ENCODE measurements around the gene SLC23A2.

Gene SLC23A2

GRCh38 chr20:4973330-4974097 lies 27.8 kb downstream of the SLC23A2 start:
- DNase-seq (ENCODE audit: insufficient read length) (no peak), FAIRE-seq (peak; percentile 80)
- TF ChIP-seq POLR2AphosphoS5 (IDR thresholded peaks at IDR 0.05; ENCODE audit: low read depth, low read length) (no peak; the same call in 1 of the 2 replicates), POLR2A (IDR thresholded peaks at IDR 0.05; ENCODE audit: low read depth, low read length) (0 out of 2 replicates have a peak, but pooled peaks have one; percentile 30), TAF1 (IDR thresholded peaks at IDR 0.05; ENCODE audit: borderline replicate concordance, low read depth, low read length) (no peak)

DNA sequence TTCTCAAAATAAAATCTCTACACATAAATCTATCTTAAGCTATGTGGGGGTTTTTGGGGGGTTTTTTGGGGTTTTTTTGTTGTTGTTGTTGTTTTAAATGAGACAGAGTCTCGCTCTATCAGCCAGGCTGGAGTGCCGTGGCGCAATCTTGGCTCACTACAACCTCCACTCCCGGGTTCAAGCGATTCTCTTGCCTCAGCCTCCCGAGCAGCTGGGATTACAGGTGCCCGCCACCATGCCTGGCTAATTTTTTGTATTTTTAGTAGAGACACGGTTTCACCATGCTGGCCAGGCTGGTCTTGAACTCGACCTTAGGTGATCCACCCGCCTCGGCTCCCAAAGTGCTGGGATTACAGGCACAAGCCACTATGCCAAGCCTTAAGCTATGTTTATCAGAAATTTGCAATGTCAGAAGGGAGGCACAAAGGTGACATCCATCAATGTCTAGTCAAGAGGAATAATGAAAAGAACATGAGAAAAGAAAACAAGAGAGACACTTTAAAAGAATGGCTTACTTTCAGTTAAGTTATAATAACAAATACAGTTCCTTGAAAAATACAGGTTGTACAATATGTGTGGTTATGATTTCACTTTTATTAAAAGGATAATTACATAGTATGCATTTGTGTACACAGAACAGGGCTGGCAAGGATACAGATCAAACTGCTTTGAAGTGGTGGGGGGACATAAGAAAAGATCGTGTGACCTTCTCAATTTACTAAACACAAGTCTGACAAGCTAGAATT lies 28.6 kb downstream of the SLC23A2 start:
- no peak for DNase-seq (ENCODE audit: insufficient read length)
- TF ChIP-seq TAF1 (IDR thresholded peaks at IDR 0.05; ENCODE audit: borderline replicate concordance, low read depth, low read length) (no peak), POLR2A (IDR thresholded peaks at IDR 0.05; ENCODE audit: low read depth, low read length) (no peak), POLR2AphosphoS5 (IDR thresholded peaks at IDR 0.05; ENCODE audit: low read depth, low read length) (no peak)
- FAIRE-seq = no peak

DNA sequence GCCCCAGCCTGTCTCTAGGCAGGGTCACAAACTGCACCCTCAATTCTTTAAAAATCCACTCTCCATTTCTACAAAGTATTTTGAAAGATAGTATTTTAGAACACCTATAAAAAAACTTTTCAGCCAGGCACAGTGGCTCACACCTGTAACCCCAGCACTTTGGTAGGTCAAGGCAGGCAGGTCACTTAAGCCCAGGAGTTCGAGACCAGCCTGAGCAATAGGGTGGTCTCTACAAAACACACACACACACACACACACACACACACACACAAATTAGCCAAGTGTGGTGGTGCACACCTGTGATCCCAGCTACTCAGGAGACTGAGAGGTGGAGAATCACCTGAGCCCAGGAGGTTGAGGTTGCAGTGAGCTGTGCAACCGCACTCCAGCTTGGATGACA lies 30.2 kb downstream of the SLC23A2 start:
- TF ChIP-seq TAF1 (IDR thresholded peaks at IDR 0.05; ENCODE audit: borderline replicate concordance, low read depth, low read length) = no peak
- no peak for TF ChIP-seq POLR2AphosphoS5 (IDR thresholded peaks at IDR 0.05; ENCODE audit: low read depth, low read length)
- TF ChIP-seq POLR2A (IDR thresholded peaks at IDR 0.05; ENCODE audit: low read depth, low read length) = no peak
- FAIRE-seq (no peak), DNase-seq (ENCODE audit: insufficient read length) (no peak)

- TF ChIP-seq POLR2AphosphoS5 (IDR thresholded peaks at IDR 0.05; ENCODE audit: low read depth, low read length) = no peak
- TF ChIP-seq TAF1 (IDR thresholded peaks at IDR 0.05; ENCODE audit: borderline replicate concordance, low read depth, low read length) = no peak
- TF ChIP-seq POLR2A (IDR thresholded peaks at IDR 0.05; ENCODE audit: low read depth, low read length) = no peak
- FAIRE-seq = no peak
- no peak for DNase-seq (ENCODE audit: insufficient read length)
These were observed 33.4 kb downstream of the SLC23A2 start for GRCh38 chr20:4967752-4968477.

GRCh38 chr20:4966826-4967751 lies 34.2 kb downstream of the SLC23A2 start:
- TF ChIP-seq POLR2AphosphoS5 (IDR thresholded peaks at IDR 0.05; ENCODE audit: low read depth, low read length) = no peak
- TF ChIP-seq TAF1 (IDR thresholded peaks at IDR 0.05; ENCODE audit: borderline replicate concordance, low read depth, low read length) = no peak
- no peak for TF ChIP-seq POLR2A (IDR thresholded peaks at IDR 0.05; ENCODE audit: low read depth, low read length)
- FAIRE-seq (no peak), DNase-seq (ENCODE audit: insufficient read length) (no peak)

DNA sequence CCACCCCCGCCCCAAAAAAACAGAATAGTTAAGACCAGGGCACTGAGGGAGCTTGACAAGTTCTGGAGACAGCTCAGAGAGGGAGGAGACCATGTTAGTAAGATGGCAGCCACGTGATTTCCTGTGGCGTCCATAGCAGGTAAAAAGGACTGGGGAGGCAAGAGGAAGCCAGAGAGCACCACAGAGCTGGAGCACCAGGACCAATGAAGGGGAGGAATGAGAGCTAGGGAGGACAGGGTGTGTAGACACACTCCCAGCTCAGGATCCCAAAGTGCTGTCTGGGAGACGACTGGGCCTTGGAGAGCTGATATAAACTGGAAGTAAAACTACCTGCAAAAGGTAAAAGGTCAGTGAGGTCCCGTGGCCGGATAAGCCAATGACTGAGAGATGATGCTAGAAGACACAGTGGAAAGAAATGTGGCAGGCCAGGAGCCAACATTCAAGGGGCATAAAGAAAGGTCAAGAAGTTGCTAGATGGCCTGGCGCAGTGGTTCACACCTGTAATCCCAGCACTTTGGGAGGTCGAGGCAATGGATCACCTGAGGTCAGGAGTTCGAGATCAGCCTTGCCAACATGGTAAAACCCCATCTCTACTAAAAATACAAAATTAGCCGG lies 39.0 kb downstream of the SLC23A2 start:
- FAIRE-seq = peak; percentile 9
- TF ChIP-seq POLR2A (IDR thresholded peaks at IDR 0.05; ENCODE audit: low read depth, low read length) (no peak), POLR2AphosphoS5 (IDR thresholded peaks at IDR 0.05; ENCODE audit: low read depth, low read length) (no peak), TAF1 (IDR thresholded peaks at IDR 0.05; ENCODE audit: borderline replicate concordance, low read depth, low read length) (no peak)
- no peak for DNase-seq (ENCODE audit: insufficient read length)

- no peak for TF ChIP-seq TAF1 (IDR thresholded peaks at IDR 0.05; ENCODE audit: borderline replicate concordance, low read depth, low read length)
- no peak for TF ChIP-seq POLR2A (IDR thresholded peaks at IDR 0.05; ENCODE audit: low read depth, low read length)
- TF ChIP-seq POLR2AphosphoS5 (IDR thresholded peaks at IDR 0.05; ENCODE audit: low read depth, low read length) = no peak
- FAIRE-seq (no peak), DNase-seq (ENCODE audit: insufficient read length) (no peak)
These were observed 39.6 kb downstream of the SLC23A2 start for GRCh38 chr20:4961746-4962145.

DNA sequence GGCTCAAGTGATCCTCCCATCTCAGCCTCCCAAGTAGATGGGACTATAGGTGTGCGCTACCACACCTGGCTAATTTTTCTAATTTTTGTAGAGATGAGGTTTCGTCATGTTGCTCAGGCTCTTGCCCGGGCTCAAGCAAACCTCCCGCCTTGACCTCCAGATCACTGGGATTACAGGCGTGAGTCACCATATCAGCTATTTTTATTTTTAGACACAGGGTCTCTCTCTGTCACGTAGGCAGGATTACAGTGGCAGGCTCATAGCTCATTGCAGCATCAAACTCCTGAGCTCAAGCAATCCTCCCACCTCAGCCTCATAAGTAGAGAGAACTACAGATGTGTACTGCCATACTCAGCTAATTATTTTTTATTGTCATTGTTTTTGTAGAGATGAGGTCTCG lies 41.7 kb downstream of the SLC23A2 start:
- FAIRE-seq (no peak), DNase-seq (ENCODE audit: insufficient read length) (no peak)
- TF ChIP-seq POLR2A (IDR thresholded peaks at IDR 0.05; ENCODE audit: low read depth, low read length) (no peak), TAF1 (IDR thresholded peaks at IDR 0.05; ENCODE audit: borderline replicate concordance, low read depth, low read length) (no peak), POLR2AphosphoS5 (IDR thresholded peaks at IDR 0.05; ENCODE audit: low read depth, low read length) (no peak)

DNA sequence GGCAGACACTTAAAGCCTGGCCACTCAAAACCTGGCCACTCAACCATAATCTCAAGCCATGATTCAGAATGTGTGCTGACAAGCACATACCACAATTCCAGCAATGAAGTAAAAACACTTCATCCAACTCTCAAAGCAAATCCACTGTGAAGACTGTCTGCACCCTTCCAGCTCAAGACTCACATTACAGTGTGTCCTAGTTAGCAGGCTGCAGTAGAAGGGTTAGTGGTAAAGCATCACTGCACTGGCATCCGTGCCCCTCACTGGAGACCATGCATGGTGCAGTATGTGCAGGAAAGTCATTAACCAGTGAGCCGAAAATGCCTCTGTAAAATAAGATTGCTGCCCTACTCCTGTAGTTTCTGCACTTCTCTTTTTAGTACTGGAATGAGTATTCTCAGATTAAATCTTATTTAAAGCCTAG lies 43.4 kb downstream of the SLC23A2 start:
- DNase-seq (ENCODE audit: insufficient read length) (no peak), FAIRE-seq (no peak)
- TF ChIP-seq POLR2A (IDR thresholded peaks at IDR 0.05; ENCODE audit: low read depth, low read length) = no peak
- TF ChIP-seq POLR2AphosphoS5 (IDR thresholded peaks at IDR 0.05; ENCODE audit: low read depth, low read length) = no peak
- TF ChIP-seq TAF1 (IDR thresholded peaks at IDR 0.05; ENCODE audit: borderline replicate concordance, low read depth, low read length) = no peak

GRCh38 chr20:4957187-4957586 lies 44.1 kb downstream of the SLC23A2 start:
- FAIRE-seq (no peak), DNase-seq (ENCODE audit: insufficient read length) (no peak)
- TF ChIP-seq POLR2A (IDR thresholded peaks at IDR 0.05; ENCODE audit: low read depth, low read length) (no peak), TAF1 (IDR thresholded peaks at IDR 0.05; ENCODE audit: borderline replicate concordance, low read depth, low read length) (no peak), POLR2AphosphoS5 (IDR thresholded peaks at IDR 0.05; ENCODE audit: low read depth, low read length) (no peak)

All from GM12892 (cell line).